Measurements from ENCODE around the gene TMA16.
"Not testable (repeated sequence)": the region's sequence is repeated elsewhere in the genome, so short reads cannot be mapped to it uniquely, and the experiment has no call there.

Gene TMA16

DNA sequence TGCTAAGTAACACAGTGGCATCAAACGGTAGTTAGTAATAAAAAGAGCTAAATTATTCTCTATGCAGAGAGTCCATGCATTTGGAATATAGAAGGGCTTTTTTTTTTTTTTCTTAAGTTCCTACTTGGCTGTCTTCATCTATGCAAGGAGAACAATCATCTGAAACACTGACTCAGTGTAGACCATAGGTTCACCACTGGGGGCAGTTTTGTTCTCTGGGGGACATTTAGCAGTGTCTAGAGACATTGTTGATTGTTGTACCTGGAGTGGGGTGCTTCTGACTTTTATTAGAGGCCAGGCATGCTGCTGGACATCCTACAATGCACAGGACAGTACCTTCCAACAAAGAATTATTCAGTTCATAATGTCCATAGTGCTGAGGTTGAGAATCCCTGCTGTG, 41.2 kb downstream of the TMA16 start:
- no peak overlapping the region for H3K27ac Mint-ChIP-seq
- ATAC-seq (replicated peaks) (no peak), DNase-seq (no peak)

DNA sequence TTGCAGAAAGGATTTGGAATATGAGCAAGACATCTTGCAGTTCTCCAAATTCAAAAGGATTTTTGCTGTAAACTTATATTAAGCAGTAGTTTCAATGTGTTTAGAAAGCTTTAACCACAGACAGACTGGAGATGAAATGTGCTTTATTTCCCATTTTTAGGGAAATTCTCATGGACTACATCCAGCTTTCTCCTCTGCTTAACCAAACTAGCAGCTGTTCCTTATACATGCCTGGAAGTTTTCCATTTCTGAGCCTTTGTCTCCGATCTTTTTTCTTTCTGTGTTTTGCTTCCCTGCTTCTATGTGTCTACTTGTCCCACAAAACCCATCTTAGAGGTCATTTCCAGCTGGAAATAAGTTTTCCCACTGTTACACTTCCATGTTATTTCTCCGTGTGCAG, 41.6 kb downstream of the TMA16 start:
- no peak overlapping the region for H3K4me3 Mint-ChIP-seq

More for the DNA sequence above, 41.2 kb downstream of the TMA16 start:
- Mint-ChIP-seq H3K9me3 (no peaks in the 10 kb centered on the region), H3K4me1 (ENCODE audit: low read depth in 2 of 2) (no peaks in the 10 kb centered on the region), H3K27me3 (no peaks in the 10 kb centered on the region), H3K36me3 (ENCODE audit: insufficient read depth) (peaks cover 5% of the 10 kb centered on the region), H3K4me3 (no peak overlapping the region)

GRCh38 chr4:163537114-163537513, 42.6 kb downstream of the TMA16 start:
- H3K9me3 Mint-ChIP-seq = no peaks in the 10 kb centered on the region
- DNase-seq = no peak
- no peaks in the 10 kb centered on the region for H3K27me3 Mint-ChIP-seq
- H3K36me3 Mint-ChIP-seq (ENCODE audit: insufficient read depth) = no peaks in the 10 kb centered on the region
- H3K27ac Mint-ChIP-seq = no peak overlapping the region
- H3K4me1 Mint-ChIP-seq (ENCODE audit: low read depth in 2 of 2) = no peaks in the 10 kb centered on the region
- no peak for ATAC-seq (replicated peaks)
- no peak overlapping the region for H3K4me3 Mint-ChIP-seq

More for the DNA sequence above, 41.6 kb downstream of the TMA16 start:
- Mint-ChIP-seq H3K27ac (no peak overlapping the region), H3K36me3 (ENCODE audit: insufficient read depth) (peaks cover 5% of the 10 kb centered on the region), H3K9me3 (no peaks in the 10 kb centered on the region), H3K4me1 (ENCODE audit: low read depth in 2 of 2) (no peaks in the 10 kb centered on the region), H3K27me3 (no peaks in the 10 kb centered on the region)
- ATAC-seq (replicated peaks) (no peak), DNase-seq (no peak)

DNA sequence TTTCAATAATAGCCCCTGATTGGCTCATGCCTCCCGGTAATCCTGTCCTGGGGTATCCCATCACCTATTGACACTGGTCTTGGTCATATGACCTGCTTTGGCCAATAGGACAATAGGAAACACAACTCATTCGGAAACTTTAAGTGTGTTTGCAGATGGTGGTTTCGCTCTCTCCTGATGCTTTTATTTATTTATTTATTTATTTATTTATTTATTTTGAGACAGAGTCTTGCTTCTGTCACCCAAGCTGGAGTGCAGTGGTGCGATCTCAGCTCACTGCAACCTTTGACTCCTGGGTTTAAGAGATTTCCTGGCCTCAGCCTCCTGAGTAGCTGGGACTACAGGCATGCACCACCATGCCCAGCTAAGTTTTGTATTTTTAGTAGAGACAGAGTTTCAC, 44.3 kb downstream of the TMA16 start:
- H3K27ac Mint-ChIP-seq = not testable (repeated sequence)

GRCh38 chr4:163540448-163540847, 46.0 kb downstream of the TMA16 start:
- no peaks in the 10 kb centered on the region for H3K27me3 Mint-ChIP-seq
- no peak for DNase-seq
- H3K4me3 Mint-ChIP-seq = no peak overlapping the region
- no peaks in the 10 kb centered on the region for H3K36me3 Mint-ChIP-seq (ENCODE audit: insufficient read depth)
- no peak for ATAC-seq (replicated peaks)
- H3K27ac Mint-ChIP-seq = no peak overlapping the region
- no peaks in the 10 kb centered on the region for H3K4me1 Mint-ChIP-seq (ENCODE audit: low read depth in 2 of 2)
- H3K9me3 Mint-ChIP-seq = no peaks in the 10 kb centered on the region

More for the DNA sequence above, 44.3 kb downstream of the TMA16 start:
- not testable (repeated sequence) for H3K4me1 Mint-ChIP-seq (ENCODE audit: low read depth in 2 of 2); H3K9me3 Mint-ChIP-seq; DNase-seq; H3K27me3 Mint-ChIP-seq; ATAC-seq (replicated peaks); H3K36me3 Mint-ChIP-seq (ENCODE audit: insufficient read depth); H3K4me3 Mint-ChIP-seq

GRCh38 chr4:163540977-163541376, 46.5 kb downstream of the TMA16 start:
- no peak overlapping the region for H3K4me3 Mint-ChIP-seq
- H3K36me3 Mint-ChIP-seq (ENCODE audit: insufficient read depth) = no peaks in the 10 kb centered on the region
- no peak for DNase-seq
- no peaks in the 10 kb centered on the region for H3K27me3 Mint-ChIP-seq
- H3K27ac Mint-ChIP-seq = no peak overlapping the region
- H3K4me1 Mint-ChIP-seq (ENCODE audit: low read depth in 2 of 2) = no peaks in the 10 kb centered on the region
- no peak for ATAC-seq (replicated peaks)
- no peaks in the 10 kb centered on the region for H3K9me3 Mint-ChIP-seq

GRCh38 chr4:163542275-163542674, 47.8 kb downstream of the TMA16 start:
- DNase-seq (no peak), ATAC-seq (replicated peaks) (no peak)
- Mint-ChIP-seq H3K4me3 (no peak overlapping the region), H3K27ac (no peak overlapping the region), H3K36me3 (ENCODE audit: insufficient read depth) (no peaks in the 10 kb centered on the region), H3K27me3 (no peaks in the 10 kb centered on the region), H3K9me3 (no peaks in the 10 kb centered on the region), H3K4me1 (ENCODE audit: low read depth in 2 of 2) (no peaks in the 10 kb centered on the region)

GRCh38 chr4:163544407-163545038, 50.0 kb downstream of the TMA16 start:
- no peak overlapping the region for H3K27ac Mint-ChIP-seq
- H3K4me3 Mint-ChIP-seq = no peak overlapping the region

DNA sequence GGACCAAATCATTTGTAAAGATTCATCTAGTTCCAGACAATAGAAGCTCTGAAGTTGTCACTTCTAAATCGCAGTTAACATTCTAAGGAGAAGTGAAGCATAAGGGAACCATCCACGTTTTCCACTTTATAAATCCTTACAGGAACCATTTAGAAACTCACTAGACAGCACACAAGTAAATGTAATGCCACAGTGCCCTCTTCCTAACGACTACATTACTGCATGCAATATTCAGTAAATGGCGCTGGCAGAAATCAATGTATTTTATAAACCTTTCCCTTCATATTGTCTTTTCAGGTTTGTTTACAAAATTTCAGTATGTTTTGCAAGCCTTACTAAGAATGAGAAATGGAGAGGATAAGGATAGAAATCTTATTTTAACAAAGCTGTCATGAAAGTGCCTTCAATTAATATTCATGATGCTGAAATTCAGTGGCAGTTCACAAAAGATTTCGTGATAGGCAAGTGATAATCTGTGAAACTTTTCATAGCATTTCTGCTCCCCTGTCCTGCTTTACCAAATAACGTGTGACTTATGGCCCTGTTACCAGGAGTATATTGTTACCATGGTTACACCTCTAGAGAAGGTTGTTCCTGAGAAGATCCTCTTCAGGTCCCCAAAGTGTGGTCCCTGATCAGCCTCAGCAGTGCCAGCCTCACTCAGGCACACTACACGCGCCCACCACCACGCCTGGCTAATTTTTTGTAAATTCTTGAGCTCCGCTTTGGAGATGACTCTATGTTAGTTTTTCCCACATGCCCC, 54.2 kb downstream of the TMA16 start:
- ATAC-seq (replicated peaks) = peak; percentile 44
- H3K27ac Mint-ChIP-seq = no peak overlapping the region
- peaks cover 0 to 3% of the 10 kb centered on the region in 2 donors for H3K4me1 Mint-ChIP-seq (ENCODE audit: low read depth in 2 of 2)
- H3K36me3 Mint-ChIP-seq (ENCODE audit: insufficient read depth) = no peaks in the 10 kb centered on the region
- DNase-seq = peak; percentile 13 to 20 (median 15)
- no peak overlapping the region for H3K4me3 Mint-ChIP-seq
- no peaks in the 10 kb centered on the region for H3K9me3 Mint-ChIP-seq
- no peaks in the 10 kb centered on the region for H3K27me3 Mint-ChIP-seq

More at GRCh38 chr4:163544407-163545038, 50.0 kb downstream of the TMA16 start:
- no peaks in the 10 kb centered on the region for H3K27me3 Mint-ChIP-seq
- H3K4me1 Mint-ChIP-seq (ENCODE audit: low read depth in 2 of 2) = no peaks in the 10 kb centered on the region
- H3K9me3 Mint-ChIP-seq = no peaks in the 10 kb centered on the region
- H3K36me3 Mint-ChIP-seq (ENCODE audit: insufficient read depth) = no peaks in the 10 kb centered on the region
- peak; percentile 46 to 59 (median 49) for DNase-seq
- peak; percentile 92 for ATAC-seq (replicated peaks)

DNA sequence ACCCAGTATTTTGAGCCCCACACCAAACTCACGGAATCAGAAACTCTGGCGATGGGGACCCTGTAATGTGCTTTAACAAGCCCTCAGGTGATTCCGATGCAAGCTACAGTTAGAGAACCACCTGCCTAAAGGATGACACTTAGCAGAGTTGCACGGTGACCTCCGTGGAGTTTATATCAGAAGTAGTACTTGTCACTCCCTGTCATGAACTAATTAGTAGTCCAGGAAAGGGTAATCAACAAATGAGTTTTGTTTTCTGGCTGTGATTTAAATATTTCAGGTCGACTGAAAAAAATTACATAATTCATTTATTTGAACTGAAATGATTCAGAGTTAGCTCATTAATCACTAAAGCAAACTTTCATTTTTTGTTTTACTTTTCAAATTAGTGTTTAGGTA, 56.4 kb downstream of the TMA16 start:
- ATAC-seq (replicated peaks) (no peak), DNase-seq (no peak)
- no peaks in the 10 kb centered on the region for H3K27me3 Mint-ChIP-seq
- no peaks in the 10 kb centered on the region for H3K9me3 Mint-ChIP-seq
- no peaks in the 10 kb centered on the region for H3K36me3 Mint-ChIP-seq (ENCODE audit: insufficient read depth)
- no peak overlapping the region for H3K4me3 Mint-ChIP-seq
- H3K4me1 Mint-ChIP-seq (ENCODE audit: low read depth in 2 of 2) = peaks cover 0 to 3% of the 10 kb centered on the region in 2 donors
- H3K27ac Mint-ChIP-seq = no peak overlapping the region

DNA sequence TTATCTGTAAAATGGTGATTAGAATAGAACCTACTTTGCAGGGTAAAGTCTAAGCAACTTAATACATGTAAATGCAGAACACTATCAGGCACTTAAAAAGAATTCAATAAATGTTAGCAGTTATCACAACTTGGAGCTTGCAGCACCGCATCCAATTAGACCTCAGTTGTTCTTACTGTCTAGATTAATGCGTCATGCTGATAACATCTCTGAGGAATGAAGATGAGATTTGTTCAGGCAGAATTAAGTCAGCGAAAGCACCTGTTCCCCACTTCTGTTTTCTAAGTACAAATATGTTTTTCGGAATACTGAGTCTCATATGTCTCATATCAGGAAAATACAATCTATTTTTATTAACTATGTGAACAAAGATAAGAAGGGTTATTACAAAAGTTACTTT, 58.7 kb downstream of the TMA16 start:
- Mint-ChIP-seq H3K4me1 (ENCODE audit: low read depth in 2 of 2) (peaks cover 5 to 7% of the 10 kb centered on the region in 2 donors), H3K27me3 (no peaks in the 10 kb centered on the region), H3K9me3 (no peaks in the 10 kb centered on the region), H3K36me3 (ENCODE audit: insufficient read depth) (no peaks in the 10 kb centered on the region), H3K4me3 (no peak overlapping the region), H3K27ac (no peak overlapping the region)
- ATAC-seq (replicated peaks) (no peak), DNase-seq (no peak)

- no peak overlapping the region for H3K4me3 Mint-ChIP-seq
- H3K9me3 Mint-ChIP-seq = no peaks in the 10 kb centered on the region
- DNase-seq = no peak
- H3K4me1 Mint-ChIP-seq (ENCODE audit: low read depth in 2 of 2) = peaks cover 15 to 17% of the 10 kb centered on the region in 2 donors
- H3K27me3 Mint-ChIP-seq = no peaks in the 10 kb centered on the region
- no peak overlapping the region for H3K27ac Mint-ChIP-seq
- ATAC-seq (replicated peaks) = no peak
- H3K36me3 Mint-ChIP-seq (ENCODE audit: insufficient read depth) = no peaks in the 10 kb centered on the region
These were observed 60.5 kb downstream of the TMA16 start for GRCh38 chr4:163554870-163555465.

DNA sequence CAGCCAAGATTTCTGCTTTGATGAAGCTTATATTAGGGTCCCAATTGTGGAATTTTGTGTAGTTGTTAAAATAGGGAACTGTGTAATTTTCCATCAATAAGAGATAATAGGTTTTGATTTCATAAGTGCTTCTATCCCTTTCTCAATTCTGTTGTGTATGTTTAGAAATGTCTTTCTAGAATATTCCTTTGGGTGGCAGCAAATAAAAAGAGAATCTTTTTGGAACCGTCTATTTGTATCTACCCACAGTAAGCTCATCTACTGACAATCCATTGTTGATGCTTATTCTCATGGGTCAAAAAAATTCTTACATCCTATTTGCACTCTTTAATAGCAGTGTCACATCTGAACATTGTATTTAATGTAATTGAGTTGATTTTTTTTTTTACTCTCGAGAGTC, 61.7 kb downstream of the TMA16 start:
- Mint-ChIP-seq H3K27ac (no peak overlapping the region), H3K4me3 (no peak overlapping the region), H3K4me1 (ENCODE audit: low read depth in 2 of 2) (peaks cover 12 to 17% of the 10 kb centered on the region in 2 donors), H3K36me3 (ENCODE audit: insufficient read depth) (no peaks in the 10 kb centered on the region), H3K27me3 (no peaks in the 10 kb centered on the region), H3K9me3 (no peaks in the 10 kb centered on the region)
- DNase-seq (no peak), ATAC-seq (replicated peaks) (no peak)

Measured in effector memory CD8-positive, alpha-beta T cell (primary cell).